GM23248 (cell line): ENCODE measurements around the gene PALD1. TPM values are rescaled to one million over a fixed set of nuclear protein-coding genes. Genes with fewer than 3 reads are reported as not detected.
"Not testable (repeated sequence)": the region's sequence is repeated elsewhere in the genome, so short reads cannot be mapped to it uniquely, and the experiment has no call there.

ENCODE experiments used
- DNase-seq: peaks from one replicate; pipeline ENCODE4 v3.0.0-alpha.2; 2015
- H2AFZ ChIP-seq: fragments of 200-600 bp; sonication (generic); 2 replicates; pipeline ENCODE4 v1.6.1; 2016; ENCODE audit warnings: antibody characterized with exemption
- H3F3A ChIP-seq: fragments of 200-600 bp; sonication (generic); 2 replicates; pipeline ENCODE4 v1.6.1; 2016; ENCODE audit warnings: mild to moderate bottlenecking, antibody characterized with exemption, mixed run types; ENCODE audit not compliant: insufficient read depth
- H3K27ac ChIP-seq: fragments of 200-600 bp; sonication (generic); 2 replicates; pipeline ENCODE4 v1.5.1; 2016; ENCODE audit warnings: mild to moderate bottlenecking
- H3K27me3 ChIP-seq: fragments of 200-600 bp; sonication (generic); replicated peaks from 2 replicates; pipeline ENCODE4 v1.6.1; 2016; ENCODE audit warnings: mild to moderate bottlenecking; ENCODE audit not compliant: insufficient read depth
- H3K36me3 ChIP-seq: fragments of 200-600 bp; sonication (generic); 2 replicates; pipeline ENCODE4 v1.6.1; 2016; ENCODE audit warnings: low read depth, mild to moderate bottlenecking
- H3K4me1 ChIP-seq: fragments of 200-600 bp; sonication (generic); 2 replicates; pipeline ENCODE4 v1.6.1; 2016; ENCODE audit warnings: mild to moderate bottlenecking; ENCODE audit not compliant: insufficient read depth
- H3K4me2 ChIP-seq: fragments of 200-600 bp; sonication (generic); one replicate; pipeline ENCODE4 v1.6.1; 2016; ENCODE audit warnings: mild to moderate bottlenecking; ENCODE audit not compliant: unreplicated experiment
- H3K4me3 ChIP-seq: fragments of 200-600 bp; sonication (generic); 2 replicates; pipeline ENCODE4 v1.5.1; 2016; ENCODE audit warnings: mild to moderate bottlenecking
- H3K79me2 ChIP-seq: fragments of 200-600 bp; sonication (generic); 2 replicates; pipeline ENCODE4 v1.6.1; 2016; ENCODE audit warnings: mild to moderate bottlenecking; ENCODE audit not compliant: insufficient read depth
- H3K9ac ChIP-seq: fragments of 200-600 bp; sonication (generic); 2 replicates; pipeline ENCODE4 v1.6.1; 2016; ENCODE audit warnings: mild to moderate bottlenecking
- H3K9me2 ChIP-seq: fragments of 200-600 bp; sonication (generic); 2 replicates; pipeline ENCODE4 v1.6.1; 2016; ENCODE audit warnings: mixed run types, mild to moderate bottlenecking, moderate library complexity; ENCODE audit not compliant: insufficient read depth
- H3K9me3 ChIP-seq: fragments of 200-600 bp; sonication (generic); one replicate; pipeline ENCODE4 v1.6.1; 2017; ENCODE audit warnings: low read depth
- H4K20me1 ChIP-seq: fragments of 200-600 bp; sonication (generic); 2 replicates; pipeline ENCODE4 v1.6.0; 2016; ENCODE audit not compliant: insufficient read depth
- EZH2 ChIP-seq: fragments of 200-600 bp; sonication (generic); IDR thresholded peaks from 2 replicates; pipeline ENCODE4 v1.6.1; 2018; ENCODE audit warnings: antibody characterized with exemption, mild to moderate bottlenecking; ENCODE audit not compliant: insufficient read depth, poor library complexity, severe bottlenecking
- EZH2phosphoT487 ChIP-seq: fragments of 200-600 bp; sonication (generic); IDR thresholded peaks from 2 replicates; pipeline ENCODE4 v1.6.1; 2018; ENCODE audit warnings: antibody characterized with exemption, moderate library complexity, mild to moderate bottlenecking, low read depth; ENCODE audit not compliant: insufficient read depth
- WGBS, 2 experiments: methylation state at CpG; one replicate each; pipeline ENCODE4 v1.1.6; 2015 to 2017; ENCODE audit warnings: low lambda C conversion rate in 2 of 2, low coverage in 1 of 2; ENCODE audit errors: missing lambda C conversion rate in 2 of 2; 5-methylcytosine and 5-hydroxymethylcytosine counted together
- in situ Hi-C: fragments of 300-500 bp; cut with MboI; formaldehyde crosslinking; loops from 2 replicates; pipeline ENCODE4 v1.15.0; 2020
- polyA plus RNA-seq: library from polyadenylated mRNA; unstranded; fragments of >200 nt; fragmentation: Nextera tagmentation; extraction: Ambion mirVana; gene quantifications from 2 replicates; pipeline ENCODE4 v1.2.1, GENCODE V29; 2016
- total RNA-seq: library from RNA; depleted of rRNA; stranded (reverse); fragments of >200 nt; shearing (Covaris generic); gene quantifications from 2 replicates; pipeline ENCODE4 v1.2.3, GENCODE V29; 2014

The PALD1 gene
- total and polyA plus RNA-seq, 2 experiments from 2014 or later: not detected

GRCh38 chr10:70604106-70604505, 125.5 kb downstream of the PALD1 start:
- Histone ChIP-seq H3K36me3 (no peaks in the 10 kb centered on the region), H3K9ac (no peak overlapping the region), H3K79me2 (no peaks in the 10 kb centered on the region), H3K4me1 (no peaks in the 10 kb centered on the region), H3K27me3 (no peaks in the 10 kb centered on the region), H3K27ac (no peak overlapping the region), H4K20me1 (no peaks in the 10 kb centered on the region), H3F3A (no peaks in the 10 kb centered on the region), H3K9me2 (no peaks in the 10 kb centered on the region), H2AFZ (no peak overlapping the region), H3K4me3 (no peak overlapping the region), H3K9me3 (no peaks in the 10 kb centered on the region), H3K4me2 (no peak overlapping the region)
- WGBS, 2 experiments: 70 to 73% methylated on average over 4 of the region's 4 CpGs
- in situ Hi-C loops: no loop called here
- no peak for TF ChIP-seq EZH2phosphoT487
- TF ChIP-seq EZH2: no peak
- no peak for DNase-seq

GRCh38 chr10:70605161-70605560, 126.6 kb downstream of the PALD1 start:
- Histone ChIP-seq H3K27me3 (no peaks in the 10 kb centered on the region), H3K4me3 (no peak overlapping the region), H3F3A (no peaks in the 10 kb centered on the region), H3K79me2 (no peaks in the 10 kb centered on the region), H4K20me1 (no peaks in the 10 kb centered on the region), H3K27ac (no peak overlapping the region), H3K9me3 (no peaks in the 10 kb centered on the region), H3K4me2 (no peak overlapping the region), H3K9ac (no peak overlapping the region), H3K4me1 (no peaks in the 10 kb centered on the region), H2AFZ (no peak overlapping the region), H3K36me3 (no peaks in the 10 kb centered on the region), H3K9me2 (no peaks in the 10 kb centered on the region)
- in situ Hi-C loops: no loop called here
- no peak for DNase-seq
- TF ChIP-seq EZH2 (no peak), EZH2phosphoT487 (no peak)
- WGBS, 2 experiments: 41 to 54% methylated on average over 2 of the region's 2 CpGs

GRCh38 chr10:70607936-70608335, 129.4 kb downstream of the PALD1 start:
- Histone ChIP-seq H3K9me3 (no peaks in the 10 kb centered on the region), H3K27me3 (no peaks in the 10 kb centered on the region), H3K36me3 (no peaks in the 10 kb centered on the region), H3K79me2 (no peaks in the 10 kb centered on the region), H3K9ac (no peak overlapping the region), H2AFZ (no peak overlapping the region), H3K4me3 (no peak overlapping the region), H3K4me1 (no peaks in the 10 kb centered on the region), H3K27ac (no peak overlapping the region), H3K4me2 (no peak overlapping the region), H3K9me2 (no peaks in the 10 kb centered on the region), H4K20me1 (no peaks in the 10 kb centered on the region), H3F3A (no peaks in the 10 kb centered on the region)
- in situ Hi-C loops: no loop called here
- TF ChIP-seq EZH2phosphoT487 (no peak), EZH2 (no peak)
- 72 to 74% methylated on average over 4 of the region's 4 CpGs for WGBS, 2 experiments
- DNase-seq: no peak

- no peak overlapping the region for H3K9ac ChIP-seq
- no peak overlapping the region for H3K4me3 ChIP-seq
- H3K9me2 ChIP-seq: no peaks in the 10 kb centered on the region
- no peaks in the 10 kb centered on the region for H3K9me3 ChIP-seq
- H3F3A ChIP-seq: peaks cover 13% of the 10 kb centered on the region
- 59 to 63% methylated on average over 2 of the region's 2 CpGs for WGBS, 2 experiments
- no peaks in the 10 kb centered on the region for H3K36me3 ChIP-seq
- DNase-seq: no peak
- TF ChIP-seq EZH2phosphoT487 (no peak), EZH2 (no peak)
- H3K4me1 ChIP-seq: peaks cover 12% of the 10 kb centered on the region; the same call in 1 of the 2 replicates
- H2AFZ ChIP-seq: no peak overlapping the region
- no peaks in the 10 kb centered on the region for H4K20me1 ChIP-seq
- H3K79me2 ChIP-seq: no peaks in the 10 kb centered on the region
- H3K4me2 ChIP-seq: no peak overlapping the region
- no peak overlapping the region for H3K27ac ChIP-seq
- in situ Hi-C loops: no loop called here
- no peaks in the 10 kb centered on the region for H3K27me3 ChIP-seq
Observed at GRCh38 chr10:70613941-70614340, 135.4 kb downstream of the PALD1 start.

GRCh38 chr10:70614364-70614763, 135.8 kb downstream of the PALD1 start:
- H3K9me3 ChIP-seq, H3K36me3 ChIP-seq, H3K4me2 ChIP-seq, in situ Hi-C loops, H3K27me3 ChIP-seq, H3K27ac ChIP-seq, H2AFZ ChIP-seq, H3K4me3 ChIP-seq, H3K79me2 ChIP-seq, H3K9ac ChIP-seq, H3K9me2 ChIP-seq, H4K20me1 ChIP-seq, DNase-seq: not testable (repeated sequence)
- Histone ChIP-seq H3K4me1 (peaks cover 12% of the 10 kb centered on the region; the same call in 1 of the 2 replicates), H3F3A (peaks cover 13% of the 10 kb centered on the region)
- 61 to 62% methylated on average over 3 of the region's 3 CpGs for WGBS, 2 experiments
